Measurements from ENCODE around the gene RFX2.

RFX2 gene

DNA sequence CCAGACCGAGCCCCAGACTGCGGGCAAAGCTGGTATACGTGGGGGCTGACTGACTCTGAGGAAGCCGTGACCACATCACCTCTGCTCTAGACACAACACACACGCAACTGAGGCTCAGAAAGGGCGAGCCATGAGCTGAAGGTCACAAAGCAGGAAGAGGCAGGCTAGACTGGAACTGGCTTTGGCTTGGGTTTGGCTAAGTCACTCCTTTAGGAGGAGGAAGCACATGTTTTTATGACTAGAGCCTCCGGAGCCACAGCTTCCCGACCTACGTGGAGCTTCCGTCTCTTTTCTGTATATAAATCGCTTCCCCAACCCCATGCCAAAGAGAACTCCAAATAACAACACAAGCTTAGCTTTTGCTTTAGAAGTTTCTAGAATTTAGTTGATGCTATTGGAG, 48.0 kb downstream of the RFX2 start:
- ChIA-PET CTCF (interaction anchor here (1.0 to 4.1 kb wide), 4 partner anchors 9 to 64 kb away, joined by 3 to 27 read pairs (median 4); no protein-coding TSS in a partner anchor), POLR2A (no interaction called here)
- TF ChIP-seq, protein P1, sequence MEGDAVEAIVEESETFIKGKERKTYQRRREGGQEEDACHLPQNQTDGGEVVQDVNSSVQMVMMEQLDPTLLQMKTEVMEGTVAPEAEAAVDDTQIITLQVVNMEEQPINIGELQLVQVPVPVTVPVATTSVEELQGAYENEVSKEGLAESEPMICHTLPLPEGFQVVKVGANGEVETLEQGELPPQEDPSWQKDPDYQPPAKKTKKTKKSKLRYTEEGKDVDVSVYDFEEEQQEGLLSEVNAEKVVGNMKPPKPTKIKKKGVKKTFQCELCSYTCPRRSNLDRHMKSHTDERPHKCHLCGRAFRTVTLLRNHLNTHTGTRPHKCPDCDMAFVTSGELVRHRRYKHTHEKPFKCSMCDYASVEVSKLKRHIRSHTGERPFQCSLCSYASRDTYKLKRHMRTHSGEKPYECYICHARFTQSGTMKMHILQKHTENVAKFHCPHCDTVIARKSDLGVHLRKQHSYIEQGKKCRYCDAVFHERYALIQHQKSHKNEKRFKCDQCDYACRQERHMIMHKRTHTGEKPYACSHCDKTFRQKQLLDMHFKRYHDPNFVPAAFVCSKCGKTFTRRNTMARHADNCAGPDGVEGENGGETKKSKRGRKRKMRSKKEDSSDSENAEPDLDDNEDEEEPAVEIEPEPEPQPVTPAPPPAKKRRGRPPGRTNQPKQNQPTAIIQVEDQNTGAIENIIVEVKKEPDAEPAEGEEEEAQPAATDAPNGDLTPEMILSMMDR (IDR thresholded peaks at IDR 0.05; ENCODE audit: insufficient read depth, low read length, missing control alignments): no peak
- no peak for DNase-seq (ENCODE audit: low read depth, low spot score)
- H3K4me3 ChIP-seq (ENCODE audit: low read depth, low read length): no peak overlapping the region

DNA sequence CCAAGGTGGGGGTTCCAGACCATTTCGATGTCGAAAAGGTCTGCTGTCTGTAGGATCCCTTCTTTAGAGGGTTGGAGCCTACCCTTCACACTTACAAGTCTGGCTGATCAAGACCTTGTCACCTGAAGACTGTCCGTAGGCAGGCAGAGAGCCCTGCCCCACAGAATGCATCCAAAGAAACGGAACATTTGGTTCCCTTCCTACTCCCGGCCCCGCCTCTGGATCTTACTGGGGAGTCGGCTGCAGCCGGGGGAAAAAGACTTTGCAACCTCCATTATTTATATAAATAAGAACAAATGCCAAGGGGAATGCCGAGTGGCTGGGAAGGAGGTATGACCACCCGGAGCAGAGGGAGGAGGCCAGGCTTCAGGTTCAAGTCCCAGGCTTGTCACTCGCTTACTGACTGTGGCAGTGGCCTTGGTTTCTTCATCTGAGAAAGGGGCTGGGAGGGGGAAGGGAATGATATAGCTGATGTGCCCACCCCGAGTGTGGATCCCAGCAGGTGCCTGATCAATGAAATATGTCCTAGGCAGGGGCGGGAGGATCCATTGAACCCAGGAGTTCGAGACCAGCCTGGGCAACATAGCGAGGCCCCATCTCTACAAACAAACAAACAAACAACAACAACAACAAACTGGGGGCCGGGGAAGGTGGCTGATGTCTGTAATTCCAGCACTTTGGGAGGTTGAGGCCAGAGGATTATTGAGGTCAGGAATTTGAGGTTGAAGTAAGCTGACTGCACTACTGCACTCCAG, 48.7 kb downstream of the RFX2 start:
- POLR2A ChIA-PET: no interaction called here
- DNase-seq (ENCODE audit: low read depth, low spot score): no peak
- H3K4me3 ChIP-seq (ENCODE audit: low read depth, low read length): no peak overlapping the region
- CTCF ChIA-PET: interaction anchor here (1.0 to 4.1 kb wide), 4 partner anchors 10 to 65 kb away, joined by 3 to 27 read pairs (median 4); no protein-coding TSS in a partner anchor
- TF ChIP-seq, protein P1 (IDR thresholded peaks at IDR 0.05; ENCODE audit: insufficient read depth, low read length, missing control alignments): no peak

DNA sequence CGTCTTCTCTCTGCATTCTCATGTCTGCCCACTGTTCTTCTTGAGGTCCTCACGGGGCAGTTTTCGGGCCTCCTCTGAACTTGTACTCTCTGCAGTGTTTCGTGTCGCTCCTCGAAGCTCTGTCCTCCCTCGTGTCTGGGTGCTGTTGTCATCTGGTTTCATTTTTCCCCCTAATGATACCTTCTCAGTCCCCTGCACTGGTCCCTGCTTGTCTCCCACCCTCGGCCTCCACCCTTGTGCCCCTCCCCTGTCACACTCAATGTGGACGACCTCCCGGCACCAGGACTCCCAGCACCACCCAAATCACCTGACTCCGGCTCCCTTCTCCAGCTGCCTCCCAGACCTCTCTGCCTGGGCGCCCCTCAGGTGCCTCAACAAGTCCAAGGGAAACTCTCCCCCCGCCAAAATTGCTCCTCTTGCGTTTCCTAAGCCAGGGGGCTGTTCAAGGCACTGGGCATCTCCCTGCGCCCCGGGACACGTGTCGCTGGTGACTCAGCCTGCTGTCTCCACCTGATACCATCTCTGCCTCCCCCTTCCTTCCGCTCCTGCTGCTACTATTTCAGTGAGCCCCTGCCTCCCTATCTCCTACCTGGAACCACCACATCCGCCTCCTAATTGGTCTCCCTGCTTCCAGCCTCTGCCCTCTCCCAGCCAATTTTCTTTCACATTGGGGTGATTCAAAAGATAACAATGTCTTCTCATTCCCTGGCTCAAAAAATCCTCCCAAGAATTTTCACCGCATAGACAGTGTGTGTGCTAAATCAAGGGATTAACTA, 49.5 kb downstream of the RFX2 start:
- ChIA-PET CTCF (interaction anchor here (1.4 to 1.8 kb wide), 2 partner anchors 12 to 65 kb away, joined by 7 to 10 read pairs; no protein-coding TSS in a partner anchor), POLR2A (no interaction called here)
- H3K4me3 ChIP-seq (ENCODE audit: low read depth, low read length): no peak overlapping the region
- TF ChIP-seq, protein P1 (IDR thresholded peaks at IDR 0.05; ENCODE audit: insufficient read depth, low read length, missing control alignments): no peak
- DNase-seq (ENCODE audit: low read depth, low spot score): no peak

DNA sequence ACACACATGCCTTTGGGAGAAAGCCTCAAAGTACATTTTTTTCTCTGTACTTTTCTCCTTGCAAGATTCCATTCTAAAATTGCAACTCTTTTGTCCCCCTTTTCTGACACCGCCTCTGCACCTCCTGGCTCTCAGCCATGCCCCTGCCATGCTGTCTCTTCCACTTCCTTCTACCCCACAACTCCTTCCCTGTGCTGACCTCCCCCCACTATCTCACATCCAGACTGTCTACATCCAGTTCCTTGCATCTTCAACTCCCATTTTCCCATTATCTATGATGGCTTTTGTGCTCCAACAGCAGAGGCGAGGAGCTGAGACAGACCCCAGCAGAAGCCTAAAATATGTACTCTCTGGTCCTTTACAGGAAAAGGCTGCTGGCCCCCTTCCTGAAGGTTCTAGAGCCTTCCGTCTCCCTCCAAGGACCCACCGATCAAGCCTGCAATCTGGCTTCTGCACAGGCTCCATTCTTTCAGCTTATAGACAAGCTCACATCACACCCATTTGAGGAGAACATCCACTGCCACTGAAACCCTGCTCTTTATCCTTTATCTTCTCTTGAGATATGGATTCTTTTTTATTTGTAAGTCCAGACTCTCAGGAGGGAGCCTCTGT, 50.2 kb downstream of the RFX2 start:
- CTCF ChIA-PET: interaction anchor here (1.4 to 1.8 kb wide), 2 partner anchors 12 to 65 kb away, joined by 7 to 10 read pairs; no protein-coding TSS in a partner anchor
- no peak for DNase-seq (ENCODE audit: low read depth, low spot score)
- no peak overlapping the region for H3K4me3 ChIP-seq (ENCODE audit: low read depth, low read length)
- TF ChIP-seq, protein P1 (IDR thresholded peaks at IDR 0.05; ENCODE audit: insufficient read depth, low read length, missing control alignments): no peak
- POLR2A ChIA-PET: no interaction called here

DNA sequence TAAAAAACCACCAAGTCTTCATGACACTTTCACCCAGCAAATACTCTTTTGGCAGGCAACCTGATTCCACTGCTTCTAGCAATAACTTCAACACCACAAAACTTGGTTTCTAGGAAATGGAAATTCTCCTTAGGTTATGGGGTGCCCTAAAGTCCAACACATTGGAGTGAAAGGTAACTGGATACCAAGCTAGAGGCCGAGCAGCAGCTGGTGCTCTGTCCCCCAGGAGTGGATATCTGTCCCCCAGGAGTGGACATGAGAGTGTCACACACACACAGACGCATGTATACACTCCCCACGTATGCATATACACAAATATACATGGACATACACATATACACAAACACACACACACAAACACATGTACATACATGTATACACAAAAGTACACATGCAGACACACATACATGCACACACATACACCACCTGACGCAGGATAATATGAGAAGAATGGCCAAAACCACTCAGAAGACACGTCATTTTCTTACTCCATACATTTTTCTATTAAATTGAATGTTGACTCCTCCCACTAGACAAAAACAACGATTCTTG, 50.8 kb downstream of the RFX2 start:
- no peak for DNase-seq (ENCODE audit: low read depth, low spot score)
- H3K4me3 ChIP-seq (ENCODE audit: low read depth, low read length): no peak overlapping the region
- POLR2A ChIA-PET: no interaction called here
- TF ChIP-seq, protein P1 (IDR thresholded peaks at IDR 0.05; ENCODE audit: insufficient read depth, low read length, missing control alignments): no peak
- CTCF ChIA-PET: interaction anchor here (1.4 to 1.8 kb wide), 2 partner anchors 11 to 66 kb away, joined by 7 to 10 read pairs; no protein-coding TSS in a partner anchor
